Retina (tissue), 1 donor: ENCODE data around the gene CLEC18C.
"Not testable (repeated sequence)": the region's sequence is repeated elsewhere in the genome, so short reads cannot be mapped to it uniquely, and the experiment has no call there.

ENCODE experiments used
- DNase-seq: peaks from one replicate; pipeline ENCODE4 v3.0.0-alpha.2; 2016

Gene CLEC18C

DNA sequence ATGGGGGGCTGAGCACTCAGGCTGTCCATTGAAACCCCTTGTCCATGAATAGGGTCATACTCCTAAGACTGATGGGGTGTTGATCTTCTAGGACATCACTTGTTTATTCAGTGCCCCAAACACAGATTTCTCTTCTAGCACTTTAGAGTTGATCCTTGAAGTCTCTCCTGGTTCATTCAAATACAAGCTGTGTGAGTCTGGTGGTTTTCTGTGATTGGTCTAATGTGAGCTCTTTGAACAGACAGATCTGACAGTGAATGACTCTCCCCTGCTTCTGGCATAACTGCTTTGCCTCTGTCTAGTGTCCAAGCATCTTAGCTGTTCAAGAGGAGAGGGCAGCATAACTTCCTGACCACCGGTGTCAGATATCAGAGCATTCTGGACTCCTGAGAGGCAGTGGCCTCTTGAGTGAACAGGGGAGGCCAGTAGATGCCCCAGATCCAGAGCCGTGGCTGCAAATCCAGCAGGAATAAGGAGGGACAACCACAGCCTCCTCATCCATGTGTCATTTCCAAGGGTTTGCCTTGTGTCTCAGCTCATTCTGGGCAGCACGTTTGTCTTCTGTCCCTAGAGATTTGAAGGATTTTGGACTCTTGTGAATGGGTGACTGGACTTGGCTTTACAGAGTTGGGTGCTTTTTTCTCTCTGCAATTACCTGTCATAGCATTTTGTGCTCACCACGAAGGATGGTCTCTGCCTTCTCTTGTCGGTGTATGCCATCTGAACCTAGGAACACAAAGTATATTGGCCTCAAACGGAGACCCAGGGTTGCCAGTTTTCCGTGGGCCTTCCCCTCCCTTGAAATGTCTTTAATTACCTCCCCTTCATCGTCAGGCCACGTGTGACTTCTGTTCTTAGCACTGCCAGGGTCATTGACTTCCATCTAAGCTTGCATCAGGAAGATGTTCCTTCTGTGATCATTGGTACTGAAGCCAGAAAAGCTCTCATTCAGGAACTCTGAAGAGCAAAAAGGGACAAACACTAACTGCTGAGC lies 13.9 kb upstream of the CLEC18C start:
- DNase-seq: no peak

GRCh38 chr16:70160388-70160787 lies 13.2 kb upstream of the CLEC18C start:
- DNase-seq: no peak

- no peak for DNase-seq
Measured at GRCh38 chr16:70160821-70161220, 12.8 kb upstream of the CLEC18C start.

- no peak for DNase-seq
Measured at GRCh38 chr16:70161350-70161749, 12.2 kb upstream of the CLEC18C start.

DNA sequence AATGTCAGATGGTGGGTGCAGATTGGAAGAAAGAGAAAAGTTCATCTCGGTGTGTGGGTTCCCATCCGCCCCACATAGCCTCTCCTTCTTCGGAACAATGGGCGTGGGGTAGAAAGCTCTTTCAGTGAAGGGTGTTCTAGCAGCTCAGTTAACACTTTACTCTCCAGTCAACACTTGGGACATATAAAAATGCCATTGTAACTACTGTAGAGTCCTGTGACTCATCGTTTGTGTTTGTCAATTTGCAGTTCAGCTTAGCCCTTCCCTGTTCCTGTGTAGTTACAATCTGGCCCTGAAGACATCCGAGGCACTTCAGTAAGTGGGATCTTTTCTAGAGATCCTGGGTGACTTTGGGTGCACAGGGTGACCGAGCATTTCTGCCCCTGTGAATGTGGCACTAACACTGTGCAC lies 11.5 kb upstream of the CLEC18C start:
- peak; percentile 2 for DNase-seq

- DNase-seq: peak; percentile 23
Measured at GRCh38 chr16:70163596-70163995, 10.0 kb upstream of the CLEC18C start.

- DNase-seq: not testable (repeated sequence)
Measured at GRCh38 chr16:70166688-70167087, 6.9 kb upstream of the CLEC18C start.

DNA sequence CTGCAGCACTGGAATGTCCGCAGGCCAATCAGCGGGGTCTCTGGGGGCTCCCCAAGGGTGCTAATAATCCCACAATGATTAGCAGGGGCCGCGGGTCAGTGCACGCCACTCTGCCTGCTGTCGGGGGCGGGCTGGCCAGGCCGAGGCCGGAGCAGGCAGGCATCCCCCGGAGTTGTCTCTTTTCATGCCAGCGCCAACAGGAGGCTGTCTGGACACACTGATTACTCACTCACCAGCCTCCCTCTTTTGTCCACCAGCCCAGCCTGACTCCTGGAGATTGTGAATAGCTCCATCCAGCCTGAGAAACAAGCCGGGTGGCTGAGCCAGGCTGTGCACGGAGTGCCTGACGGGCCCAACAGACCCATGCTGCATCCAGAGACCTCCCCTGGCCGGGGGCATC lies 329 bp downstream of the CLEC18C start:
- not testable (repeated sequence) for DNase-seq

- not testable (repeated sequence) for DNase-seq
Measured at GRCh38 chr16:70174387-70174932, 873 bp downstream of the CLEC18C start.

DNA sequence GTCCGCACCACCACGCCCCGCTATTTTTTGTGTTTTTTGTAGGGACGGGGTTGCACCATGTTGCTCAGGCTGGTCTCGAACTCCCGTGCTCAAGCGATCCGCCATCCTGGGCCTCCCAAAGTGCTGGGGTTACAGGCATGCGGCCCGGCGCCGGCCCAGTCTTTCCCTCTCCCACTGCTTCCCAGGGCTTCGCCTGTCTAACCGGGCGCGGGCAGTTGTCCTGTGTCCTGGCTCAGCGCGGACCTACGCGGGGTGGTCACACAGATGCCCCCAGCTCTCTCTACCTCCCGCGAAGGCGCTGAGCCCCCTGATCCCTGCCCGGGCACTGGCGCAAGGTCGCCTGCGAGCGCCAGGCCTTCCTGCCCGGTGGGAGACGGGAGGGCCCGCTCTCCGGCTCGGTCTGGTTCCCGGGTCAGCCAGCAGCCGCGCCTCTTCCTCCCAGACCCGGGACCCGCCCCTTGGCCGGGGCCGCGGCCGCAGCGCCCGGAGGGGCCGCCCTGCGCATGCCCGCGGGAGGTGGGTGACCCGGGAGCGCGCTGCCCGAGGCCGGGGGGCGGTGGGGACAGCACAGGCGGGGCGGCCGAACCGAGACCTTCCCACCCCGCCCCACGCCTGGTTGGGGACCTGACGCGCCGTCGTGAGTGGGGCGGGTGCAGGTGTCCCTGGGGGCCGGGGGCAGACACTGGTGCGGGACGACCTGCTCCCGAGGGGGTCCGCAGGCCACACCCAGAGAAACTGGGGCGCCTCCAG lies 14.4 kb downstream of the CLEC18C start:
- not testable (repeated sequence) for DNase-seq

GRCh38 chr16:70188608-70188915 lies 15.0 kb downstream of the CLEC18C start:
- not testable (repeated sequence) for DNase-seq

- DNase-seq: not testable (repeated sequence)
Measured at GRCh38 chr16:70190574-70190973, 17.0 kb downstream of the CLEC18C start.

DNA sequence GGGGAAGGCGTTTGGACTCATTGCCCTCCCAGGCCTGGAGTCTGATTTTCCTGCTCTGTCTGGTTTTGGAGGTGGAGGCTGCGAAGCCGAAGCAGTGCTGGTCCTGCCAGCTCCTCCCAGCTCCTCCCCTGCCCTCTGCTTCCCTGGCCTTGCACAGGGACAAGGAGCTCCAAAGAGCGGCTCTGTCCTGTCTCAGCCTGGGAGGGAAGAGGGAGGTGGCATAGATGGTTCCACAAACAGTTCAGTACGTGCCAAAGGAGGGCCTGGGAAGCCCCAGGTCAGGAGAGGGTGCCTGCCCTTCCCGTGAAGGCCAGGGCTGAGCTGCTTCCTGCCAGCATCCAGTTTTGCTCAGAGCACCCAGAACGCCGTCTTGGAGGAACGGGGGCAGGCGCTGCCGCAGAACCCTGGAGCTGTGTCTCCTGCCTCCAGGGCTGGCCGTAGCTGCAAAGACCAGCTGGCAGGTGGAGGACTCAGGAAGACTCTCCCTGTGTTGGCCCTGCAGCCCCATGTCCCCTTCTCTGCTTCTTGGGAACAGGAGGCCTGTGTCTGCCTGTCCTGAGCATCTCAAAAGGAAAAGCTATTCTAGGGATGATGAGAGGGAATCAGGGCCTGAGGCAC lies 23.2 kb downstream of the CLEC18C start:
- not testable (repeated sequence) for DNase-seq

DNA sequence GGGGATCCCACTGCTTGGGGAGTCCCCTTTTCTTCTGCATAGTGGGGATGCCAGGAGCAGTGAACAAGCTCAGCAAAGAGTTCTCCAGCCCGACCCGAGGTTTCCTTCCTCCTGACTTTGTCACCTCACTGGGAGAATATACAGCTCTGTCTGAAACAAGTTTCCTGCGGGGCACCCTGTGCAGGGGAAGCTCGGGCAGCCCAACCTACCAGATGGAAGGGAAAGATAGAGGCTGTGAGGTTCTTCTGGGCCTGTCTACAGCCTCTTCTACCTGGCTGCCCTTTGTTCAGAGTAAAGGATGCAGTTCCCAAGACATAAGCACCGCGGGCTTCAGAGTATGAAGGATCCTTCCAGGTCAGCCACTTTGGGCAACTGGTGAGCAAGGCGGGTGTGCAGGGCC lies 24.0 kb downstream of the CLEC18C start:
- DNase-seq: not testable (repeated sequence)

DNA sequence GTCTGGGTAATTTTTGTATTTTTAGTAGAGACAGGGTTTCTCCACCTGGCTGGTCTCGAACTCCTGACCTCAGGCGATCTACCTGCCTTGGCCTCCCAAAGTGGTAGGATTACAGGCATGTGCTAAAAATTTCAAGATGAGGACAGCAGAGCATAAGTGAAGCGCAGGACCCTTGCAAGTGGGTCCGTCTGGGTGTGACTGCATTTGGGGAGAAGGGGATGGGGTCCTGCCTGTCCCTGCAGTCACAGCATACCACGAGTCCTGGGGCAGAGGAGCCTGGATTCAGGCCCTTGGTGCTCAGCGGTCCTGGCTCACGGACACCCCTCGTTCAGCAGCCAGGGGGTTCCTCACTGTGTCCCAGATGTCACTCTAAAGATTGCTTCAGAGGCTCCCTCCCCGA lies 24.6 kb downstream of the CLEC18C start:
- DNase-seq: not testable (repeated sequence)

DNA sequence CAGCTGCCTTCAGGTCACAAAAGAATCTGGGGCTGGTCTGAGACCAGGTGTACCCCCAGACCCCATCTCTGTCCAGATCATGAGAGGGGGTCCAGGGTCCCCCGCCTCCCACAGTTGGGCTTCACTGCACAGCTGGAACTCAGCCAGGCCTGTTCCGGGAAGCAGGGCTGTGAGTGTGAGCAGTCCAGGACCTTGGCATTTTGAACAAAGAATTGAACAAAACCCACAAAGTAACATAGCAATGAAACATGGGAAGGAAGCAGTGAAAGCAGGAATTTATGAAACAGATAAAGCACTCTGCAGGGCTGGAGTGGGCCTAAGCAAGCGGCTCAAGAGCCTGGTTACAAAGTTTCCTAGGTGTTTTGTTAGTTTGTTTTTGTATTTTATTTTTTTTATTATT lies 25.1 kb downstream of the CLEC18C start:
- DNase-seq: not testable (repeated sequence)

- DNase-seq: not testable (repeated sequence)
Measured at GRCh38 chr16:70199170-70199569, 25.6 kb downstream of the CLEC18C start.

GRCh38 chr16:70200063-70200462 lies 26.5 kb downstream of the CLEC18C start:
- not testable (repeated sequence) for DNase-seq

DNA sequence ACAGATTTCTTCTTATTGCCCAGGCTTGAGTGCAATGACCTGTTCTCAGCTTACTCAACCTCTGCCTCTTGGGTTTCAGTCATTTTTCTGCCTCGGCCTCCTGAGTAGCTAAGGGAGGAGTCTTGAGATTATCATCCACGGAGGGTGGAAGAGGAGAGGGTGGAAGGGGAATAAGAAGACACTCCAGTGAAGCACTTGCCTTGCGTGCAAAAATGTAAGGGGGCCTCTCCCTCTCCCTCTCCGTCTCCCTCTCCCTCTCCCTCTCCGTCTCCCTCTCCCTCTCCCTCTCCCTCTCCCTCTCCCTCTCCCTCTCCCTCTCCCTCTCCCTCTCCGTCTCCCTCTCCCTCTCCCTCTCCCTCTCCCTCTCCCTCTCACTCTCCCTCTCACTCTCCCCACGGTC lies 29.9 kb downstream of the CLEC18C start:
- not testable (repeated sequence) for DNase-seq

- not testable (repeated sequence) for DNase-seq
Measured at GRCh38 chr16:70204010-70204409, 30.4 kb downstream of the CLEC18C start.

- not testable (repeated sequence) for DNase-seq
Measured at GRCh38 chr16:70204668-70205405, 31.2 kb downstream of the CLEC18C start.

- DNase-seq: not testable (repeated sequence)
Measured at GRCh38 chr16:70206382-70206781, 32.8 kb downstream of the CLEC18C start.
